K562 (cell line): ENCODE measurements around the gene COX7A2. TPM values are rescaled to one million over a fixed set of nuclear protein-coding genes. Genes with fewer than 3 reads are reported as not detected.

Source experiments
- ATAC-seq: fragments of 200-7000 bp; cut with Tn5 transposase; 3 replicates; pipeline ENCODE4 v1.9.1; 2020; ENCODE audit warnings: moderate library complexity
- BruUV-seq: library from RNA; stranded (reverse); fragments of 400-500 nt; replicated peaks from 2 replicates; lab custom pipeline; 2021; lab: Mats Ljungman, UMichigan
- CTCF ChIA-PET: fragments of 300-600 bp; formaldehyde crosslinking; extraction: SDS; loops from one replicate; lab custom pipeline; 2021; ENCODE audit warnings: low intra/inter-chr PET ratio; lab: Yijun Ruan, JAX
- POLR2A ChIA-PET: fragments of 300-600, 350-650 bp; sonication (Branson Sonifier 250); formaldehyde crosslinking; extraction: SDS; loops from one replicate; lab custom pipeline; 2021; ENCODE audit warnings: antibody characterized with exemption, inconsistent platforms; lab: Yijun Ruan, JAX
- DNase-seq, 4 experiments: peaks; one replicate each; pipeline versions ENCODE4 v3.0.0 to v3.0.0-alpha.2; 2011 to 2018; ENCODE audit warnings: low spot score in 3 of 4, mixed read lengths in 3 of 4; ENCODE audit errors: extremely low read depth in 1 of 4
- FAIRE-seq: peaks from 2 replicates; lab custom pipeline; 2011; peaks lifted over from hg19 to GRCh38; lab: Jason Lieb, UNC
- H2AFZ ChIP-seq: 2 replicates; pipeline ENCODE4 v1.6.0; 2011; ENCODE audit warnings: low read depth, low read length, control low read depth, inconsistent platforms
- H3K27ac ChIP-seq: fragments of 200-600 bp; 3 replicates; pipeline ENCODE4 v1.8.0; 2011; ENCODE audit warnings: low read depth, mild to moderate bottlenecking, control low read depth, inconsistent platforms, low read length, moderate library complexity, mixed read lengths; ENCODE audit errors: extremely low read depth
- H3K27me3 ChIP-seq, 2 experiments: fragments of 300-600 bp in 1 of 2; 2 replicates in 1 of 2; 3 replicates in 1 of 2; pipeline versions ENCODE4 v1.6.0 to v1.8.0; 2011; ENCODE audit warnings: inconsistent platforms in 2 of 2, low read length in 2 of 2, mild to moderate bottlenecking in 1 of 2, mixed read lengths in 1 of 2, moderate library complexity in 1 of 2; ENCODE audit not compliant: control insufficient read depth in 2 of 2, insufficient read depth in 2 of 2
- H3K36me3 ChIP-seq: fragments of 300-600 bp; 3 replicates; pipeline ENCODE4 v1.8.0; 2011; ENCODE audit warnings: mild to moderate bottlenecking, low read length, inconsistent platforms; ENCODE audit not compliant: control insufficient read depth, insufficient read depth
- H3K4me1 ChIP-seq, 2 experiments: fragments of 200-600 bp in 1 of 2; replicated peaks in 1 of 2; 2 replicates in 1 of 2; 3 replicates in 1 of 2; pipeline versions ENCODE4 v1.5.1 to v1.8.0; 2011; ENCODE audit warnings: inconsistent platforms in 2 of 2, low read length in 2 of 2, mild to moderate bottlenecking in 1 of 2, mixed read lengths in 1 of 2, moderate library complexity in 1 of 2; ENCODE audit not compliant: control insufficient read depth in 2 of 2, insufficient read depth in 2 of 2
- H3K4me2 ChIP-seq: 2 replicates; pipeline ENCODE4 v1.6.1; 2011; ENCODE audit warnings: low read length, control low read depth, inconsistent platforms, mixed read lengths; ENCODE audit not compliant: insufficient read depth
- H3K4me3 ChIP-seq: fragments of 200-600 bp; sonication (generic), shearing (Covaris generic); 2 replicates; pipeline ENCODE4 v1.5.1; 2016; ENCODE audit warnings: control low read depth, inconsistent platforms
- H3K79me2 ChIP-seq: fragments of 200-600 bp; 3 replicates; pipeline ENCODE4 v1.8.0; 2011; ENCODE audit warnings: low read length, inconsistent platforms; ENCODE audit not compliant: control insufficient read depth, insufficient read depth
- H3K9ac ChIP-seq, 2 experiments: 2 replicates each; pipeline versions ENCODE4 v1.6.0 to v1.6.1; 2011; ENCODE audit warnings: low read depth in 2 of 2, low read length in 2 of 2, control low read depth in 1 of 2, inconsistent platforms in 1 of 2, mild to moderate bottlenecking in 1 of 2, mixed read lengths in 1 of 2; ENCODE audit not compliant: insufficient read depth in 1 of 2
- H3K9me1 ChIP-seq: one replicate; pipeline ENCODE4 v1.6.0; 2011; ENCODE audit warnings: inconsistent platforms, mild to moderate bottlenecking, low read length, moderate library complexity; ENCODE audit not compliant: control insufficient read depth, insufficient read depth
- H3K9me3 ChIP-seq: replicated peaks from 2 replicates; pipeline ENCODE4 v1.5.1; 2011; ENCODE audit warnings: low read depth, low read length, inconsistent platforms; ENCODE audit not compliant: control insufficient read depth, insufficient read depth
- H4K20me1 ChIP-seq: replicated peaks from 2 replicates; pipeline ENCODE4 v1.6.1; 2011; ENCODE audit warnings: low read length, inconsistent platforms, mixed read lengths; ENCODE audit not compliant: control insufficient read depth, insufficient read depth
- FOXA3 ChIP-seq, 2 experiments: fragments of 450-650 bp in 1 of 2; sonication (generic) in 1 of 2; formaldehyde crosslinking; IDR thresholded peaks in 1 of 2; conservative IDR thresholded peaks in 1 of 2; 2 replicates each; pipeline versions ENCODE4 v1.4.0 to v1.8.0; 2020 to 2022; ENCODE audit warnings: mild to moderate bottlenecking in 2 of 2, missing genetic modification reagents in 1 of 2
- REST ChIP-seq, 2 experiments: fragments of 450-650 bp; formaldehyde crosslinking in 1 of 2; IDR thresholded peaks; 2 replicates each; pipeline versions ENCODE4 v1.4.0 to v1.6.1; 2014 to 2020; ENCODE audit warnings: mild to moderate bottlenecking in 2 of 2, borderline replicate concordance in 1 of 2, low read depth in 1 of 2
- ZNF584 ChIP-seq: fragments of 200-800 bp; sonication (Bioruptor generic); IDR thresholded peaks from 2 replicates; pipeline ENCODE4 v1.6.1; 2016; ENCODE audit warnings: low read depth, mild to moderate bottlenecking, missing genetic modification characterization, missing compliant biosample characterization
- ZNF586 ChIP-seq: fragments of 450-650 bp; formaldehyde crosslinking; conservative IDR thresholded peaks from 2 replicates; pipeline ENCODE4 v1.4.0; 2020; ENCODE audit warnings: mild to moderate bottlenecking, moderate library complexity
- ZNF740 ChIP-seq, 3 experiments: fragments of 200-800 bp in 1 of 3; sonication (Bioruptor generic) in 1 of 3; sonication (generic) in 1 of 3; formaldehyde crosslinking in 1 of 3; IDR thresholded peaks; 2 replicates each; pipeline versions ENCODE4 v1.6.1 to v1.8.0; 2016 to 2022; ENCODE audit warnings: mild to moderate bottlenecking in 2 of 3, missing compliant biosample characterization in 2 of 3, missing genetic modification characterization in 2 of 3, missing genetic modification reagents in 1 of 3
- WGBS: fragments of 100-300 bp; shearing (Covaris generic); methylation state at CpG from one replicate; pipeline ENCODE4 v1.1.6; 2016; ENCODE audit warnings: low coverage, mixed read lengths; ENCODE audit not compliant: insufficient coverage; ENCODE audit errors: missing lambda C conversion rate; 5-methylcytosine and 5-hydroxymethylcytosine counted together
- in situ Hi-C: fragments of 300-500 bp; cut with MboI; formaldehyde crosslinking; loops from 4 replicates; pipeline ENCODE4 v1.15.0; 2018; ENCODE audit warnings: inconsistent platforms, mixed read lengths
- intact Hi-C: fragments of 100-400 bp; cut with micrococcal nuclease; formaldehyde crosslinking; loops from 2 replicates; pipeline ENCODE4 v1.14.2; 2022
- polyA plus RNA-seq, 8 experiments: library from polyadenylated mRNA; depleted of rRNA in 4 of 8; stranded (reverse) in 5 of 8; unstranded in 3 of 8; fragments of >200 nt; fragmentation: Nextera tagmentation in 2 of 8; fragmentation: Illumina TruSeq in 1 of 8; extraction: Ambion mirVana in 2 of 8; extraction: Trizol in 1 of 8; gene quantifications; 2 replicates each; pipeline versions ENCODE4 v1.2.1 to v1.2.3, GENCODE V29; 2011 to 2014; ENCODE audit warnings: inconsistent platforms in 1 of 8, missing spikeins in 1 of 8
- total RNA-seq, 7 experiments: library from RNA; depleted of rRNA in 6 of 7; stranded (reverse); fragments of >200 nt in 6 of 7; fragmentation: Illumina TruSeq in 2 of 7; extraction: Trizol in 2 of 7; gene quantifications; 2 replicates each; pipeline versions ENCODE4 v1.2.1 to v1.2.3, GENCODE V29; 2011 to 2021; ENCODE audit warnings: low replicate concordance in 1 of 7

Gene COX7A2
- total and polyA plus RNA-seq, 9 of the 15 experiments (the other 6 are each of a cell fraction or from before 2014, with no cell fraction given), result 234 to 2,216 (median 585) TPM

DNA sequence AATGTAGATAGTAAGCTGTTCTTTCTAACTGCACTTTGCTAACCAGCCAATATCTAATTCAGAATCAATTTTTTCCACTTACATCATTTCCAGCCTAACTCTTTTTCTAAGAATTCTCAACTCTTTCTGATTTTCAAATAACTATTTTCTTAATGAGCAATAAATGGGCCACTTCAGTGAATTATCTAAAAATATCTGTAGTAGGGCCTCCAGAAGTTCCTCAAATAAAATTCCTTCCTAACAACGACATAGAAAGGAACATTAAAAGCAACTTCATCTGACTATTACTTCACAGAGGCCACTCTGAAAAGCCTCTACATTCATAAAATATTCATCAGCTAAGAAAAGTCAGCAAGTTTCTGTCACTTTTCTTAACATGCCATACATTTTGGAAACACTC, 42.6 kb downstream of the COX7A2 start:
- Histone ChIP-seq H3K36me3 (no peaks in the 10 kb centered on the region), H3K9ac (no peak overlapping the region), H3K4me3 (no peak overlapping the region), H3K9me3 (no peaks in the 10 kb centered on the region), H3K79me2 (no peaks in the 10 kb centered on the region), H3K27me3 (peaks cover 14 to 35% of the 10 kb centered on the region in 2 experiments; a peak in 4 of 5 replicates), H3K4me2 (no peak overlapping the region), H3K9me1 (no peaks in the 10 kb centered on the region), H4K20me1 (0 out of 2 replicates have a peak, but pooled peaks cover 4% of the 10 kb centered on the region), H2AFZ (no peak overlapping the region), H3K4me1 (peaks cover 0 to 11% of the 10 kb centered on the region in 2 experiments; a peak in 1 of 5 replicates), H3K27ac (no peak overlapping the region)
- CTCF ChIA-PET, result no interaction called here
- no peak for FAIRE-seq
- intact Hi-C loops, result no loop called here
- no TSS peak for BruUV-seq
- DNase-seq, result no peak
- ATAC-seq, result no peak
- WGBS, result 6% methylated on average over 1 of the region's 1 CpG
- in situ Hi-C loops, result no loop called here
- POLR2A ChIA-PET, result interaction anchor here (0.6 kb wide), 1 partner anchor 303 kb away, joined by 4 read pairs; no protein-coding TSS in a partner anchor
- TF ChIP-seq FOXA3 (CRISPR knock-in tag; conservative IDR thresholded peaks at IDR 0.05 in 1 of 2, IDR thresholded peaks at IDR 0.05 in 1 of 2) (no peak), ZNF586 (CRISPR knock-in tag) (no peak), REST (IDR thresholded peaks at IDR 0.05; ENCODE audit: borderline replicate concordance) (no peak), REST (CRISPR knock-in tag; IDR thresholded peaks at IDR 0.05; ENCODE audit: low read depth) (no peak), ZNF740 (CRISPR knock-in tag; IDR thresholded peaks at IDR 0.05) (no peak), ZNF740 (tag; IDR thresholded peaks at IDR 0.05) (no peak), ZNF584 (CRISPR knock-in tag) (no peak)
